ENCODE results near the gene C19orf44. TPM values are rescaled to one million over a fixed set of nuclear protein-coding genes. Genes with fewer than 3 reads are reported as not detected.

Gene C19orf44
- total RNA-seq, 1 donor from 2014 or later: 6.4 TPM

DNA sequence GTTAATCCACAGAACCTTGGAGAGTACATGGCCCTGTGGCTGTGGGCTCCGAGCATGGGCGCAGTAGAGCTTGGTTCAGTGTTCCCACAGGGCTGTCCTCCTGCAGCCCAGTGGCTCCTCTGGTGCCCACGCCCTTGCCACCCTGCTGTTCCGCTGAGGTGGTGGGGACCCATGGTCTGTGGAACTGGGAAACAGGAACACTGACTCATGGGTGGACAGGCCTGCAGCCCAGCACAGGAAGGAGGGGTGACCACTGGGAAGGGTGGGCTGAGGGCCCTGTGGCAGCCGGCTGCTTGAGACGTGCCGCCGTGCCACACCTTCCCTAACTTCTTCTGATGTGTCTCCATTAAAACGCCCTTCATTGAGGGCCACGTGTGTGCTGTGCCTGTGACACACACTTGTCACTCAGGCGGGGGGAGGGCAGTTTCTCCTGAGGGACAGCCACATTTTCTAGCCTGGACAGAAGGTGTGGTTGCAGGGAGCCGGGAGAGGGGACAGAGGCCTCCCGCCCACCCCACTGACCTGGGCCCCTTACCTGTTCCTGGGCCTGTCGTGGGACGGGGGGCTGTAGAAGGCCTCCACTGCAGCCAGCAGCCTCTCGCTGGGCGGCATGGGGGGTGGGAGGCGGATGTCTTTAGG lies 24.9 kb downstream of the C19orf44 start:
- no peaks in the 10 kb centered on the region for H3K4me1 Mint-ChIP-seq
- H3K9me3 Mint-ChIP-seq: no peaks in the 10 kb centered on the region
- H3K27me3 Mint-ChIP-seq (ENCODE audit: low read depth): no peaks in the 10 kb centered on the region
- no peak overlapping the region for H3K27ac Mint-ChIP-seq
- TF ChIP-seq, protein P1, sequence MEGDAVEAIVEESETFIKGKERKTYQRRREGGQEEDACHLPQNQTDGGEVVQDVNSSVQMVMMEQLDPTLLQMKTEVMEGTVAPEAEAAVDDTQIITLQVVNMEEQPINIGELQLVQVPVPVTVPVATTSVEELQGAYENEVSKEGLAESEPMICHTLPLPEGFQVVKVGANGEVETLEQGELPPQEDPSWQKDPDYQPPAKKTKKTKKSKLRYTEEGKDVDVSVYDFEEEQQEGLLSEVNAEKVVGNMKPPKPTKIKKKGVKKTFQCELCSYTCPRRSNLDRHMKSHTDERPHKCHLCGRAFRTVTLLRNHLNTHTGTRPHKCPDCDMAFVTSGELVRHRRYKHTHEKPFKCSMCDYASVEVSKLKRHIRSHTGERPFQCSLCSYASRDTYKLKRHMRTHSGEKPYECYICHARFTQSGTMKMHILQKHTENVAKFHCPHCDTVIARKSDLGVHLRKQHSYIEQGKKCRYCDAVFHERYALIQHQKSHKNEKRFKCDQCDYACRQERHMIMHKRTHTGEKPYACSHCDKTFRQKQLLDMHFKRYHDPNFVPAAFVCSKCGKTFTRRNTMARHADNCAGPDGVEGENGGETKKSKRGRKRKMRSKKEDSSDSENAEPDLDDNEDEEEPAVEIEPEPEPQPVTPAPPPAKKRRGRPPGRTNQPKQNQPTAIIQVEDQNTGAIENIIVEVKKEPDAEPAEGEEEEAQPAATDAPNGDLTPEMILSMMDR (IDR thresholded peaks at IDR 0.05; ENCODE audit: unreplicated experiment): no peak
- H3K4me3 Mint-ChIP-seq: no peak overlapping the region
- no peak for DNase-seq (ENCODE audit: low spot score in 2 of 2, unreplicated experiment in 2 of 2)
- peaks cover 33% of the 10 kb centered on the region for H3K36me3 Mint-ChIP-seq

DNA sequence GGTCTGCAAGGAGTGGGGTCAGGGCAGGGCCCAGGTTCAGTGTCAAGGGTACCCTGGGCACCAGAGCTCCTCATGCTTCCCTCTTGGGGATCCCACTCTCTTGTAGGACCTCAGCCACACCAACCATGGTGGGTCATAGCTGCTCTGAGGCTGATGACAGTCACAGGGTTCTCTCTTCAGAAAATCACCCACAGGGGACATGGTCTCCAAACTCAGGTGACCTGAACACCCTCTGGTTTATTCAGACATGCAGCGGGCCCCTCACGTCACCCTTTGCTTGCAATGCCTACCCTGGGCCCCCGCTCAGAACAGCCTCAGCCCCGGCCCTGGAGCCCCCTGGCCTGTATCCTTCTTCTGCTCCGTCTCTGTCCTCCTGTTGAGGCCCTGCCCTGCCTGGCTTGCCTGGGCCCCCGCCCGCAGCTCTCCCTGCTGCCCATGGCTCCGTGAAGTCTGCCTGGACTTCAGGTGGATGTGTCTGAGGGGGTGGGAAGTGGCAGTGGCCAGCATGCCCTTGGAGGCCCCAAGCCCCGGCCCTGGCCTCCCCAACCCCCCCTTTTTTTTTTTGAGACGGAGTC lies 25.6 kb downstream of the C19orf44 start:
- no peak overlapping the region for H3K27ac Mint-ChIP-seq
- no peak for DNase-seq (ENCODE audit: low spot score in 2 of 2, unreplicated experiment in 2 of 2)
- H3K4me1 Mint-ChIP-seq: no peaks in the 10 kb centered on the region
- no peaks in the 10 kb centered on the region for H3K27me3 Mint-ChIP-seq (ENCODE audit: low read depth)
- TF ChIP-seq, protein P1 (IDR thresholded peaks at IDR 0.05; ENCODE audit: unreplicated experiment): no peak
- H3K36me3 Mint-ChIP-seq: peaks cover 33% of the 10 kb centered on the region
- no peak overlapping the region for H3K4me3 Mint-ChIP-seq
- H3K9me3 Mint-ChIP-seq: no peaks in the 10 kb centered on the region

DNA sequence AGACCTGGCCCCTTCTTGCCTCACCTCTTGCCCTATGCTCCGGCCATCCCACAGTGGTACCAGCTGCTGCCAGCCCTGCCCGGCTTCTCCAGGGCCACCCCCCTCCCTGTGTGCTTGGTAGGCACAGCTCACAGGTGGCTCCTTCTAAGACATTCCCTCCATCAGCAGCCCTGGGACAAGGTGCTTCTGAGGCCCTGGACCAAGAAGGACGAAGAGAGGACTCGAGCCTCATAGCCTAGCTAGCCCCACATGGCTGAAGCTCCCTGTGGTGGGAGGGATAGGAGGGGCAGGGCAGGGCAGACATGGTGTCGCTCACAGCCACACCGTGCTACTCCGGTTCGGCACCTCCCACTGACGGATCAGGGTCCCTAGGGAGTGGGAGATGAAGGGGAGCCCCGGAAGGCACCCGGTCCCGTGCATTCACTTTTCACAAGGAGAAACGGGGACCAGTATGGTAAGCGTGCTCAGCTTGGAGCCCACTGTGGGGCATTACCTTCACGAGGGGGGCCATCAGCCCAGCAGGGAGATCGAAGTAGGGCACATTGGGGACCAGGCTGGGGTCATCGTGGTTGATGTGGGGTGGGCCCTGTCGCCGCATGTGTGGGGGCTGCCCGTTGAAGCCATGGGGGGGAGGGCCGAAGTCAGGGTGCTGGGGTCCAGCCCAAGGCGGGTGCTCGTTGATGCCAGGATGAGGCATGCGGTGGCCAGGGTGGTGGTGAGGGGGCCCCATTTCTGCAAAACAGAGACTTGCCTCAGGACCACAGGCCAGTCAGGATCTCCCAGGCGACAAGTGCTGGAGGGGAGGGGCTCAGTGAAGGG lies 26.6 kb downstream of the C19orf44 start:
- Mint-ChIP-seq H3K4me3 (no peak overlapping the region), H3K4me1 (peaks cover 2% of the 10 kb centered on the region), H3K27me3 (ENCODE audit: low read depth) (no peaks in the 10 kb centered on the region), H3K9me3 (no peaks in the 10 kb centered on the region), H3K36me3 (peaks cover 33% of the 10 kb centered on the region), H3K27ac (no peak overlapping the region)
- TF ChIP-seq, protein P1 (IDR thresholded peaks at IDR 0.05; ENCODE audit: unreplicated experiment): no peak
- no peak for DNase-seq (ENCODE audit: low spot score in 2 of 2, unreplicated experiment in 2 of 2)

DNA sequence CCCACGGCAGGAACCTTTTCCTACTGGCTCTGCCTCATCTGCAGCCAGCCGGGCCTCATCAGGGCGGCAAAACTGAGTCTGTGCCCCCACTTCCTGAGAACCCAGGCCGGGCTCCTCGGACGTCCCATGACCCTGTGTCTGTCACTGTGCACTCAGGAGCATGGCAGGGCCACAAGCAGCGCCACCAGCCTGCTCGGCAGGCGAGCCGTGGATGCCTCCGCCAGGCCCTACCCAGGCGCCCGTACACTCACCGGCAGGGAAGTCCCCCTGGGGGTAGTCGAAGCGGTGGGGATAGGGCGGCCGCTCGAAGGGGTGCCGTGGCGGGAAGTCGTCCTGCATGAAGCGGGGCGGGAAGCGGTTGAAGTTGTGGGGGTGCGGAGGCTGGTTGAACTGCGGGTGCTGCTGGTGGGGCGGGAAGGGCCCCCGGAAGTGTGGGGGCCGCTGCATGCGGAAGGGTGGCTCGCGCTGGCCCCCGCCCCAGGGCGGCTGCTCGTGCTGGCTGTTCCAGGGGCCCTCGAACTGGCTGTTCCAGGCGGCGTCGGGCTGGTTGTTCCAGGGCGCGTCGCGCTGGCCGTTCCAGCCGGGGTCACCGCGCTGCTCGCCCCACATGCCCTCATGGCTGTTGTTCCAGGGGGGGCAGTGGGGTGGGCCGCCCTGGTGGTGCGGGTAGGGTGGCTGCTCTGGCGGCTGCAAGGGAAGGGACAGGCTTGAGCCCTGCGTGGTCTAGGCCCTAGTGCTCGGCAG lies 29.0 kb downstream of the C19orf44 start:
- no peak overlapping the region for H3K27ac Mint-ChIP-seq
- H3K4me3 Mint-ChIP-seq: no peak overlapping the region
- no peaks in the 10 kb centered on the region for H3K9me3 Mint-ChIP-seq
- TF ChIP-seq, protein P1 (IDR thresholded peaks at IDR 0.05; ENCODE audit: unreplicated experiment): no peak
- peaks cover 3% of the 10 kb centered on the region for H3K4me1 Mint-ChIP-seq
- no peak for DNase-seq (ENCODE audit: low spot score in 2 of 2, unreplicated experiment in 2 of 2)
- H3K36me3 Mint-ChIP-seq: peaks cover 18% of the 10 kb centered on the region
- no peaks in the 10 kb centered on the region for H3K27me3 Mint-ChIP-seq (ENCODE audit: low read depth)

GRCh38 chr19:16525751-16526481 lies 29.7 kb downstream of the C19orf44 start:
- peaks cover 3% of the 10 kb centered on the region for H3K4me1 Mint-ChIP-seq
- peaks cover 13% of the 10 kb centered on the region for H3K36me3 Mint-ChIP-seq
- no peak for DNase-seq (ENCODE audit: low spot score in 2 of 2, unreplicated experiment in 2 of 2)
- H3K9me3 Mint-ChIP-seq: no peaks in the 10 kb centered on the region
- no peak overlapping the region for H3K27ac Mint-ChIP-seq
- TF ChIP-seq, protein P1 (IDR thresholded peaks at IDR 0.05; ENCODE audit: unreplicated experiment): no peak
- no peaks in the 10 kb centered on the region for H3K27me3 Mint-ChIP-seq (ENCODE audit: low read depth)
- H3K4me3 Mint-ChIP-seq: no peak overlapping the region
